IMR-90 (cell line): ENCODE results near the gene PDE4B. TPM values are rescaled to one million over a fixed set of nuclear protein-coding genes. Genes with fewer than 3 reads are reported as not detected.

Source experiments
- ATAC-seq: fragments of 200-7000 bp; cut with Tn5 transposase; 2 replicates; pipeline ENCODE4 v1.9.1; 2020; ENCODE audit warnings: low read depth, mild to moderate bottlenecking, moderate library complexity
- BruUV-seq: library from RNA; stranded (reverse); fragments of 400-500 nt; replicated peaks from 2 replicates; lab custom pipeline; 2021; lab: Mats Ljungman, UMichigan
- CTCF ChIA-PET: fragments of 300-600 bp; formaldehyde crosslinking; extraction: SDS; loops from one replicate; lab custom pipeline; 2021; ENCODE audit warnings: antibody characterized with exemption; lab: Yijun Ruan, JAX
- POLR2A ChIA-PET: fragments of 300-600 bp; sonication (Branson Sonifier 250); formaldehyde crosslinking; loops from one replicate; lab custom pipeline; 2022; ENCODE audit warnings: antibody characterized with exemption; ENCODE audit not compliant: unreplicated experiment; lab: Charles Lee
- DNase-seq: peaks from one replicate; pipeline ENCODE4 v3.0.0; 2013
- H2AFZ ChIP-seq: replicated peaks from 2 replicates; pipeline ENCODE3; 2013; ENCODE audit warnings: low read length, mild to moderate bottlenecking; ENCODE audit not compliant: poor library complexity
- H2AK5ac ChIP-seq: 2 replicates; pipeline ENCODE4 v1.6.1; 2013; ENCODE audit warnings: low read depth, low read length, inconsistent platforms
- H2AK9ac ChIP-seq: replicated peaks from 2 replicates; pipeline ENCODE3; 2013; ENCODE audit warnings: mild to moderate bottlenecking, low read depth, low read length, moderate library complexity; ENCODE audit not compliant: poor library complexity
- H2BK120ac ChIP-seq: 2 replicates; pipeline ENCODE4 v1.6.1; 2013; ENCODE audit warnings: low read depth, low read length, inconsistent platforms
- H2BK15ac ChIP-seq: 3 replicates; pipeline ENCODE4 v1.6.1; 2013; ENCODE audit warnings: low read depth, low read length, inconsistent platforms
- H2BK20ac ChIP-seq: 2 replicates; pipeline ENCODE4 v1.6.1; 2013; ENCODE audit warnings: low read depth, mild to moderate bottlenecking, inconsistent platforms, low read length, moderate library complexity
- H2BK5ac ChIP-seq: 2 replicates; pipeline ENCODE4 v1.6.1; 2013; ENCODE audit warnings: mild to moderate bottlenecking, low read depth, low read length, inconsistent platforms; ENCODE audit not compliant: poor library complexity, severe bottlenecking
- H3K14ac ChIP-seq: replicated peaks from 2 replicates; pipeline ENCODE4 v1.6.1; 2013; ENCODE audit warnings: low read depth, low read length, inconsistent platforms
- H3K18ac ChIP-seq: 2 replicates; pipeline ENCODE4 v1.6.1; 2013; ENCODE audit warnings: low read depth, low read length, control low read depth
- H3K23ac ChIP-seq: 2 replicates; pipeline ENCODE4 v1.6.1; 2013; ENCODE audit warnings: low read depth, low read length, inconsistent platforms
- H3K27ac ChIP-seq: 2 replicates; pipeline ENCODE4 v1.5.1; 2013; ENCODE audit warnings: mild to moderate bottlenecking, control low read depth, low read length; ENCODE audit not compliant: insufficient read depth
- H3K27me3 ChIP-seq: 2 replicates; pipeline ENCODE4 v1.6.1; 2013; ENCODE audit warnings: low read length; ENCODE audit not compliant: control insufficient read depth, insufficient read depth
- H3K36me3 ChIP-seq: 2 replicates; pipeline ENCODE4 v1.6.1; 2013; ENCODE audit warnings: low read length, mixed read lengths; ENCODE audit not compliant: control insufficient read depth, insufficient read depth
- H3K4ac ChIP-seq: 2 replicates; pipeline ENCODE4 v1.6.1; 2013; ENCODE audit warnings: low read depth, low read length, inconsistent platforms
- H3K4me1 ChIP-seq: 2 replicates; pipeline ENCODE4 v1.6.1; 2013; ENCODE audit warnings: low read length, mixed read lengths; ENCODE audit not compliant: control insufficient read depth, insufficient read depth
- H3K4me2 ChIP-seq: 2 replicates; pipeline ENCODE4 v1.6.1; 2013; ENCODE audit warnings: low read depth, mild to moderate bottlenecking, control low read depth, low read length, moderate library complexity
- H3K4me3 ChIP-seq: 2 replicates; pipeline ENCODE4 v1.5.1; 2013; ENCODE audit warnings: low read depth, mild to moderate bottlenecking, control low read depth, low read length, moderate library complexity; ENCODE audit not compliant: insufficient read depth
- H3K56ac ChIP-seq: 2 replicates; pipeline ENCODE4 v1.6.1; 2013; ENCODE audit warnings: low read length, inconsistent platforms; ENCODE audit not compliant: insufficient read depth; ENCODE audit errors: extremely low read depth
- H3K79me1 ChIP-seq, 2 experiments: 2 replicates each; pipeline ENCODE4 v1.6.1; 2013; ENCODE audit warnings: low read length in 2 of 2, inconsistent platforms in 1 of 2, low read depth in 1 of 2
- H3K9ac ChIP-seq: 2 replicates; pipeline ENCODE4 v1.6.1; 2013; ENCODE audit warnings: low read depth, low read length, control low read depth
- H3K9me1 ChIP-seq: 2 replicates; pipeline ENCODE4 v1.6.1; 2013; ENCODE audit warnings: low read length, inconsistent platforms; ENCODE audit not compliant: insufficient read depth
- H3K9me3 ChIP-seq: 2 replicates; pipeline ENCODE4 v1.6.1; 2013; ENCODE audit warnings: low read length; ENCODE audit not compliant: control insufficient read depth, insufficient read depth
- H4K20me1 ChIP-seq: 2 replicates; pipeline ENCODE4 v1.6.1; 2013; ENCODE audit warnings: low read length, inconsistent platforms; ENCODE audit not compliant: insufficient read depth
- H4K5ac ChIP-seq: 2 replicates; pipeline ENCODE4 v1.6.1; 2013; ENCODE audit warnings: mild to moderate bottlenecking, low read depth, low read length, control low read depth
- H4K8ac ChIP-seq, 2 experiments: 2 replicates each; pipeline ENCODE4 v1.6.1; 2013; ENCODE audit warnings: low read depth in 2 of 2, low read length in 2 of 2, control low read depth in 1 of 2, inconsistent platforms in 1 of 2
- H4K91ac ChIP-seq: 2 replicates; pipeline ENCODE4 v1.6.1; 2013; ENCODE audit warnings: low read depth, low read length, inconsistent platforms; ENCODE audit not compliant: insufficient read depth
- BHLHE40 ChIP-seq: fragments of 150-350 bp; IDR thresholded peaks from 2 replicates; pipeline ENCODE4 v1.6.1; 2016; ENCODE audit warnings: mild to moderate bottlenecking, low read depth, low read length
- CEBPB ChIP-seq: IDR thresholded peaks from 2 replicates; pipeline ENCODE4 v1.6.1; 2012; ENCODE audit warnings: low read depth, low read length, improper control_type of control experiment
- CHD1 ChIP-seq: IDR thresholded peaks from 2 replicates; pipeline ENCODE4 v1.6.1; 2012; ENCODE audit warnings: low read depth, low read length, improper control_type of control experiment
- CTCF ChIP-seq: conservative IDR thresholded peaks from 2 replicates; pipeline ENCODE4 v1.5.1; 2012; ENCODE audit warnings: mild to moderate bottlenecking, low read depth, low read length, improper control_type of control experiment
- ELK1 ChIP-seq: fragments of 150-350 bp; IDR thresholded peaks from 2 replicates; pipeline ENCODE4 v1.6.1; 2016; ENCODE audit warnings: low read depth, mild to moderate bottlenecking, low read length, moderate library complexity, borderline replicate concordance
- FOS ChIP-seq: fragments of 150-350 bp; IDR thresholded peaks from 2 replicates; pipeline ENCODE4 v1.6.1; 2016; ENCODE audit warnings: low read depth, low read length
- MAFK ChIP-seq: IDR thresholded peaks from 2 replicates; pipeline ENCODE4 v1.6.1; 2012; ENCODE audit warnings: low read depth, low read length, improper control_type of control experiment
- MAZ ChIP-seq: IDR thresholded peaks from 2 replicates; pipeline ENCODE4 v1.6.1; 2012; ENCODE audit warnings: low read depth, mild to moderate bottlenecking, low read length, improper control_type of control experiment, moderate library complexity, borderline replicate concordance
- MXI1 ChIP-seq: IDR thresholded peaks from 2 replicates; pipeline ENCODE4 v1.6.1; 2012; ENCODE audit warnings: low read depth, mild to moderate bottlenecking, low read length, moderate library complexity, borderline replicate concordance
- NFE2L2 ChIP-seq: fragments of 150-350 bp; IDR thresholded peaks from 2 replicates; pipeline ENCODE4 v1.6.1; 2016; ENCODE audit warnings: low read depth, mild to moderate bottlenecking, low read length
- POLR2A ChIP-seq: IDR thresholded peaks from 2 replicates; pipeline ENCODE4 v1.6.1; 2012; ENCODE audit warnings: mild to moderate bottlenecking, low read depth, low read length
- RAD21 ChIP-seq: IDR thresholded peaks from 2 replicates; pipeline ENCODE4 v1.6.1; 2012; ENCODE audit warnings: low read length, improper control_type of control experiment
- RCOR1 ChIP-seq: IDR thresholded peaks from 2 replicates; pipeline ENCODE4 v1.6.1; 2012; ENCODE audit warnings: mild to moderate bottlenecking, low read length, improper control_type of control experiment; ENCODE audit not compliant: insufficient replicate concordance
- RFX5 ChIP-seq: IDR thresholded peaks from 2 replicates; pipeline ENCODE4 v1.8.0; 2012; ENCODE audit warnings: low read depth, mild to moderate bottlenecking, low read length, moderate library complexity
- SMC3 ChIP-seq: fragments of 150-350 bp; IDR thresholded peaks from 2 replicates; pipeline ENCODE4 v1.6.1; 2016; ENCODE audit warnings: low read depth, mild to moderate bottlenecking, antibody characterized with exemption, low read length, moderate library complexity
- USF2 ChIP-seq: fragments of 150-350 bp; IDR thresholded peaks from 2 replicates; pipeline ENCODE4 v1.6.1; 2017; ENCODE audit warnings: mild to moderate bottlenecking, antibody characterized with exemption, low read length, low read depth
- WGBS, 2 experiments: methylation state at CpG; one replicate each; pipeline versions ENCODE4 v1.1.5 to v1.1.7; 2013; ENCODE audit warnings: missing lambda C conversion rate in 2 of 2; ENCODE audit not compliant: insufficient read length in 1 of 2; ENCODE audit errors: extremely low coverage in 2 of 2; 5-methylcytosine and 5-hydroxymethylcytosine counted together
- dilution Hi-C: fragments of 300-500 bp; cut with HindIII; formaldehyde crosslinking; loops from one replicate; pipeline ENCODE4 v1.14.3; 2018; ENCODE audit warnings: low sequenced_read_pairs; ENCODE audit not compliant: unreplicated experiment
- in situ Hi-C: fragments of 300-500 bp; cut with MboI; formaldehyde crosslinking; loops from 3 replicates; pipeline ENCODE4 v1.14.3; 2019; ENCODE audit warnings: low sequenced_read_pairs, inconsistent platforms, mixed read lengths
- intact Hi-C: fragments of 100-400 bp; cut with micrococcal nuclease; formaldehyde crosslinking; loops from 2 replicates; pipeline ENCODE4 v1.10.0; 2022
- polyA plus RNA-seq, 3 experiments: library from polyadenylated mRNA; depleted of rRNA; stranded (reverse); fragments of >200 nt; gene quantifications; 2 replicates each; pipeline ENCODE4 v1.2.3, GENCODE V29; 2012; ENCODE audit warnings: low replicate concordance in 1 of 3
- total RNA-seq: library from RNA; depleted of rRNA; stranded (reverse); fragments of >200 nt; gene quantifications from 2 replicates; pipeline ENCODE4 v1.2.3, GENCODE V29; 2012

PDE4B gene
- total and polyA plus RNA-seq, 2 of the 4 experiments (the other 2 are of a cell fraction): 5.8 to 21.3 TPM

GRCh38 chr1:66033781-66034180 is 241.1 kb downstream of the PDE4B start:
- no peak for ATAC-seq
- intact Hi-C loops (no loop called here), dilution Hi-C loops (no loop called here), in situ Hi-C loops (no loop called here)
- no peak overlapping the region for H3K18ac ChIP-seq
- H2BK15ac ChIP-seq: no peak overlapping the region
- no peaks in the 10 kb centered on the region for H3K79me1 ChIP-seq
- H3K4me3 ChIP-seq: no peak overlapping the region
- no peaks in the 10 kb centered on the region for H3K4me1 ChIP-seq
- no peak overlapping the region for H2AK5ac ChIP-seq
- H3K36me3 ChIP-seq: no peaks in the 10 kb centered on the region
- H2BK5ac ChIP-seq: no peak overlapping the region
- H2BK20ac ChIP-seq: no peak overlapping the region
- no peaks in the 10 kb centered on the region for H4K20me1 ChIP-seq
- H3K9ac ChIP-seq: no peak overlapping the region
- BruUV-seq: no TSS peak
- no peak for TF ChIP-seq CEBPB
- TF ChIP-seq BHLHE40: no peak
- TF ChIP-seq NFE2L2: no peak
- no peak for TF ChIP-seq POLR2A
- no peak for TF ChIP-seq RAD21
- TF ChIP-seq MAFK: no peak
- TF ChIP-seq CHD1: no peak
- TF ChIP-seq MAZ: no peak
- no peak for TF ChIP-seq FOS
- TF ChIP-seq RFX5: no peak
- TF ChIP-seq RCOR1: no peak
- no peak for TF ChIP-seq ELK1
- TF ChIP-seq CTCF: no peak
- TF ChIP-seq USF2: no peak
- TF ChIP-seq SMC3: no peak
- no peak for TF ChIP-seq MXI1
- no peak overlapping the region for H3K56ac ChIP-seq
- CTCF ChIA-PET: no interaction called here
- H3K4ac ChIP-seq: no peak overlapping the region
- H4K8ac ChIP-seq: no peak overlapping the region
- no peak overlapping the region for H4K91ac ChIP-seq
- POLR2A ChIA-PET: no interaction called here
- no CpG with 5 or more reads among the region's 1 CpG for WGBS, 2 experiments
- no peak for DNase-seq
- no peaks in the 10 kb centered on the region for H3K9me3 ChIP-seq
- H2BK120ac ChIP-seq: no peak overlapping the region
- H3K9me1 ChIP-seq: no peaks in the 10 kb centered on the region
- no peak overlapping the region for H2AFZ ChIP-seq
- H3K27me3 ChIP-seq: no peaks in the 10 kb centered on the region
- no peak overlapping the region for H3K14ac ChIP-seq
- H3K23ac ChIP-seq: no peak overlapping the region
- H3K4me2 ChIP-seq: no peak overlapping the region
- no peak overlapping the region for H2AK9ac ChIP-seq
- H4K5ac ChIP-seq: no peak overlapping the region
- no peak overlapping the region for H3K27ac ChIP-seq
